ENCODE measurements around the gene CORO2B. TPM values are rescaled to one million over a fixed set of nuclear protein-coding genes. Genes with fewer than 3 reads are reported as not detected.
A peak's percentile ranks its signal among the peaks of the same experiment; 100 is the strongest.

CORO2B gene
- total and polyA plus RNA-seq, 8 donors: 0.56 to 7.7 (median 1.7) TPM

DNA sequence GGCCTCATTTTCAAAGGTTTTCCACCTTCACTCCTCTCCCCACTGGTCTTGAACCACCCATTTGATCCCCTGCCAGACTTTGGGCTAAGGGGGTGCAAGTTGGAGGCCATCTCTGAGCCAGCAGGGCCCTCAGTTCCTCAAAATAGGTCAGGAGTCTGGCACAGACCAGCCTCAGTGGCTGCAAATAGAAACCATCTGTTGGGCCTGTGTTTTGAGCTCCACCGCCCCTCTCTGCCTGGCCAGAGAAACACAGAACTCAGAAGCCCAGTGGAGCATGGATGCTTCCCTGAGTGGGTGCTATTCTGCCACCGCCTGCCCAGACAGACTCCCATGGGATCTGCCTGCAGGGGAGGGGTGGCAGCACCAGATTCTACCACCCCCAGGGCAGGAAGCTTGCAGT is 56.3 kb downstream of the CORO2B start:
- no peak overlapping the region for H3K4me3 ChIP-seq
- FAIRE-seq: no peak
- peak in 3 of 4 donors; percentile 30 to 42 (median 35) for ATAC-seq
- H3K9me3 ChIP-seq: no peaks in the 10 kb centered on the region
- 87 to 91% methylated on average over 2 of the region's 2 CpGs for WGBS, 2 donors
- DNase-seq: no peak
- H3K27ac ChIP-seq: no peak overlapping the region
- no peaks in the 10 kb centered on the region for H3K4me1 ChIP-seq
- H3K27me3 ChIP-seq: no peaks in the 10 kb centered on the region
- TF ChIP-seq, protein P1, sequence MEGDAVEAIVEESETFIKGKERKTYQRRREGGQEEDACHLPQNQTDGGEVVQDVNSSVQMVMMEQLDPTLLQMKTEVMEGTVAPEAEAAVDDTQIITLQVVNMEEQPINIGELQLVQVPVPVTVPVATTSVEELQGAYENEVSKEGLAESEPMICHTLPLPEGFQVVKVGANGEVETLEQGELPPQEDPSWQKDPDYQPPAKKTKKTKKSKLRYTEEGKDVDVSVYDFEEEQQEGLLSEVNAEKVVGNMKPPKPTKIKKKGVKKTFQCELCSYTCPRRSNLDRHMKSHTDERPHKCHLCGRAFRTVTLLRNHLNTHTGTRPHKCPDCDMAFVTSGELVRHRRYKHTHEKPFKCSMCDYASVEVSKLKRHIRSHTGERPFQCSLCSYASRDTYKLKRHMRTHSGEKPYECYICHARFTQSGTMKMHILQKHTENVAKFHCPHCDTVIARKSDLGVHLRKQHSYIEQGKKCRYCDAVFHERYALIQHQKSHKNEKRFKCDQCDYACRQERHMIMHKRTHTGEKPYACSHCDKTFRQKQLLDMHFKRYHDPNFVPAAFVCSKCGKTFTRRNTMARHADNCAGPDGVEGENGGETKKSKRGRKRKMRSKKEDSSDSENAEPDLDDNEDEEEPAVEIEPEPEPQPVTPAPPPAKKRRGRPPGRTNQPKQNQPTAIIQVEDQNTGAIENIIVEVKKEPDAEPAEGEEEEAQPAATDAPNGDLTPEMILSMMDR (IDR thresholded peaks at IDR 0.05): no peak
- no peaks in the 10 kb centered on the region for H3K36me3 ChIP-seq
- intact Hi-C loops (cut with DNase I): no loop called here

DNA sequence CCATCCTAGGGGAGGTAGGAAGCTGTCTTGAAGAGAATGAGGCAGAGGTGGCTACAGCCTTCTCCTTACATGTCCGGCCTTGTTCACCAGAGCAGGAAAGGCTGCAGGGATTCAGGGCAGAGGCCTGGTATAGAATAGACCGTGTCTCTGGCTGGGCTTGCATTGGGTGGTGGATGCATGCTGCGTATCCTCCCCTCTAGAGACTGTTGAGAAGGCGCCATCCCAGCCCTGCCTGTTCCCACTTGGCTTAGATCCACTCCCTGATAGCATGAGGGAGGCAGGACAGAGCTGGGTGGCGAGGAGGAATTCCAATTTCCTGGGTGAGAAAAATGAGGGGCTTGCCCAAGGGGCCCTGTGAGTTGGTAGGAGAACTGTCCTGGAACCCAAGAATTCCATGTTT is 57.5 kb downstream of the CORO2B start:
- Histone ChIP-seq H3K27me3 (no peaks in the 10 kb centered on the region), H3K27ac (no peak overlapping the region), H3K9me3 (no peaks in the 10 kb centered on the region), H3K4me1 (no peaks in the 10 kb centered on the region), H3K36me3 (no peaks in the 10 kb centered on the region), H3K4me3 (no peak overlapping the region)
- TF ChIP-seq, protein P1 (IDR thresholded peaks at IDR 0.05): no peak
- ATAC-seq (no peak), FAIRE-seq (no peak), DNase-seq (no peak)
- intact Hi-C loops (cut with DNase I): no loop called here
- 87 to 92% methylated on average over 5 of the region's 5 CpGs for WGBS, 2 donors

DNA sequence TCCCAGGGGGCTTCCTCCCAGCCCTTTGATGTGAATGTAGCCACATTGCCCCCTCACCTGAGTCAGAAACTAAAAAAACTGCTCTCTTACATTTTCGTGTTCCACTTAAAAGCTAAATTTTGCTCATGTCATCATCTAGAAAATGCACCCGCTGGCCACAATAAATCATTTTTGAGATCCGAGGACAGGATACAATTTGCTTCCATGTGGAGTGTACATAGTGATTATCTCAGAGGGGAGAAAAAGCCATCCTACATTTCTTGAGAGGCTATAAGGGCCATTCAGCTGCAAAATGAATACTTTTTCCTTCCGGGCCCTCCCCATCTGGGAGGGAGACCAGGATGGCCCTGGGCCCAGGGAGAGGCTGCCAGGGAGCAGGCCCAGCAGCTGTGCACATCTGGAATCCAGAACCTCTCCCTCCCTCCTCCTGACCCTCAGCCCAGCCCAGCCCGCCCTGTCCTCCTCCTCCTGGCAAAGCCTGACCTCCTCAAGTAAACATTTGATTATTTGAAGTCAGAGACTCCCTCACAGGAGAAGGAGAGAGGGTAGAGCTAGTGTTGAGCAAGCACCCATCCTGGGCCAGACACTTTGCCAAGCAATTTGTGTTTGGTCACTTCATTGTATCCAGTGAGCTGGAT is 59.1 kb downstream of the CORO2B start:
- Histone ChIP-seq H3K4me3 (no peak overlapping the region), H3K9me3 (no peaks in the 10 kb centered on the region), H3K27me3 (no peaks in the 10 kb centered on the region), H3K36me3 (no peaks in the 10 kb centered on the region), H3K4me1 (no peaks in the 10 kb centered on the region), H3K27ac (no peak overlapping the region)
- TF ChIP-seq, protein P1 (IDR thresholded peaks at IDR 0.05): no peak
- intact Hi-C loops (cut with DNase I): no loop called here
- ATAC-seq (peak in 3 of 4 donors; percentile 14 to 60 (median 42)), DNase-seq (no peak), FAIRE-seq (no peak)
- WGBS, 2 donors: 72 to 79% methylated on average over 5 of the region's 5 CpGs

DNA sequence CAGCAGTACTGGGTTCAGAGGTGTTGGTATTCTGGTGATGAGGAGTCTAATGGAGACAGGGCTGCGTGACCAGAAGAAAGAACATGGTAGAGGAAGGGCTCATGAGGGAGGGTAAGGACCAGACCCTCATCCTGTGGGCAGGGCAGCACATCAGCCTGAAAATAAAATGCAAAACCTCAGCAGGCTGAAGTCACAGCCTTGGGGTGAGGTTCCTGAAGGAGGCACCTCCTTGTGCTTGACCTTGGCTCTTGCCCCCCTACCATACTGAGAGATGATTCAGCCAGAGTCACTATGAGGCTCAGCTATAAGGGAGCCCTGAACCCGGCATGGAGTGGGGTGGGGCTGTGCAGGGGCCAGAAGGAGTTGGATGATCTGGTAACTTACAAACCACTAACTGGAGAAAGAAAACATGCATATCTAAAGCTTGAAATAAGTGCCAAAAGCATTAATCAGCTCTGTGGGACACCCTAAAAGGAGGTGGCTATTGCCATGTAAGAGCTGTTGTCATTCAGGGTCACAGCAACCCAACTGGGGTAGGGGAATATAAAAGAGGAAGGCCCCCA is 60.2 kb downstream of the CORO2B start:
- Histone ChIP-seq H3K4me1 (no peaks in the 10 kb centered on the region), H3K36me3 (no peaks in the 10 kb centered on the region), H3K9me3 (no peaks in the 10 kb centered on the region), H3K27me3 (no peaks in the 10 kb centered on the region), H3K4me3 (no peak overlapping the region), H3K27ac (no peak overlapping the region)
- intact Hi-C loops (cut with DNase I): no loop called here
- no peak for DNase-seq
- no peak for FAIRE-seq
- no peak for ATAC-seq
- TF ChIP-seq, protein P1 (IDR thresholded peaks at IDR 0.05): no peak
- 89 to 92% methylated on average over 2 of the region's 2 CpGs for WGBS, 2 donors

DNA sequence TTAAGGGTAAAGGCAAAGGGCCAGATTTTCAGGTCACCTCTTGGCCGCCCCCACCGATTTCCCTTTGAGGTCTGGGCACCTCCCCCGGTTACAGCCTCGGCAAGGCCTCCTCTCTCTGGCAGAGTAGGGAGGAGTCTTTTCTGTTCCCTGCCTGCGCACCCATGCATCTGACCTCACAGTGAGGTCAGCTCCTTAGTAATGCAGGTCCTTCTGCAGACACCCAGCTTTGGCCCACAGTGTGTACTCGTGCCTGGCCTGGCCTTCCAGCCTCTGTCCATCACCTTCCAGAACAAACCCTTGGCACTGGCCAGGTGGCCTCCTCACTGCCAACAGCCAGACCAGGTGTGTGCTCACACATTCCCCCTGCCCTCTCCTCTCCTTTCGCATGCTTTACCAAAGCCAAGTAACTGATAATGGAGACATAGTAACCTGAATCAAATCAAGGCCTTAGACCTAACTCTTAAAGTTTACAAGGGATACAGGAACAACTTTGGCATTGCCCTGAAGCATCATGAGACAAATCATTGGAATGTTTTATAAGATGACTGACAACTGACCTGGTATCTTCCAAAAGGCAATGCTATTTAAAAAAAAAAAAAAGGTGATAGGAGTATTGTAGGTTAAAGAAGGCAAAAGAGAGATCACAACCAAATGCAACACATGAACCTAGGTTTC is 61.3 kb downstream of the CORO2B start:
- FAIRE-seq: no peak
- Histone ChIP-seq H3K4me1 (no peaks in the 10 kb centered on the region), H3K4me3 (no peak overlapping the region), H3K9me3 (no peaks in the 10 kb centered on the region), H3K36me3 (no peaks in the 10 kb centered on the region), H3K27me3 (no peaks in the 10 kb centered on the region), H3K27ac (no peak overlapping the region)
- peak in 3 of 4 donors; percentile 41 to 60 (median 52) for ATAC-seq
- DNase-seq: peak in 2 of 6 donors; percentile 39 to 50
- intact Hi-C loops (cut with DNase I): no loop called here
- TF ChIP-seq, protein P1 (IDR thresholded peaks at IDR 0.05): no peak
- WGBS, 2 donors: 75 to 92% methylated on average over 7 of the region's 7 CpGs

Data from pancreas (tissue), 10 donors.